Neural progenitor cell (in vitro differentiated cells): Measurements from ENCODE around the gene IL12B. TPM values are rescaled to one million over a fixed set of nuclear protein-coding genes. Genes with fewer than 3 reads are reported as not detected.

Experiments
- DNase-seq: peaks from one replicate; pipeline ENCODE4 v3.0.0-alpha.2; 2016; ENCODE audit warnings: low spot score
- H2AFZ ChIP-seq: fragments of 200-600 bp; sonication (generic); replicated peaks from 2 replicates; pipeline ENCODE4 v1.6.1; 2016; ENCODE audit warnings: antibody characterized with exemption
- H3F3A ChIP-seq: fragments of 200-600 bp; sonication (generic); 2 replicates; pipeline ENCODE4 v1.6.1; 2016; ENCODE audit warnings: antibody characterized with exemption, low read depth
- H3K27ac ChIP-seq: fragments of 200-600 bp; sonication (generic); 2 replicates; pipeline ENCODE4 v1.5.1; 2016; ENCODE audit warnings: mild to moderate bottlenecking
- H3K27me3 ChIP-seq: fragments of 200-600 bp; sonication (generic); 2 replicates; pipeline ENCODE4 v1.6.1; 2016; ENCODE audit warnings: mild to moderate bottlenecking, moderate library complexity
- H3K36me3 ChIP-seq: fragments of 200-600 bp; sonication (generic); 2 replicates; pipeline ENCODE4 v1.5.1; 2016
- H3K4me1 ChIP-seq: fragments of 200-600 bp; sonication (generic); 2 replicates; pipeline ENCODE4 v1.6.1; 2016; ENCODE audit warnings: mixed run types
- H3K4me2 ChIP-seq: fragments of 200-600 bp; sonication (generic); 2 replicates; pipeline ENCODE4 v1.6.1; 2016
- H3K4me3 ChIP-seq: fragments of 200-600 bp; sonication (generic); 2 replicates; pipeline ENCODE4 v1.5.1; 2016
- H3K79me2 ChIP-seq: fragments of 200-600 bp; sonication (generic); 2 replicates; pipeline ENCODE4 v1.6.1; 2016; ENCODE audit warnings: low read depth
- H3K9ac ChIP-seq: fragments of 200-600 bp; sonication (generic); 2 replicates; pipeline ENCODE4 v1.6.1; 2016
- H3K9me3 ChIP-seq: fragments of 200-600 bp; sonication (generic); 2 replicates; pipeline ENCODE4 v1.5.1; 2016; ENCODE audit warnings: low read depth
- H4K20me1 ChIP-seq: fragments of 200-600 bp; sonication (generic); 2 replicates; pipeline ENCODE4 v1.6.1; 2016; ENCODE audit warnings: low read depth
- H3K27ac Mint-ChIP-seq: 3 replicates; pipeline ENCODE4 v1.8.0; 2021; ENCODE audit warnings: mixed read lengths
- H3K27me3 Mint-ChIP-seq: 2 replicates; pipeline ENCODE4 v1.8.0; 2022; ENCODE audit warnings: low read depth, mild to moderate bottlenecking, inconsistent platforms, moderate library complexity, mixed read lengths; ENCODE audit not compliant: insufficient read depth
- H3K36me3 Mint-ChIP-seq: 3 replicates; pipeline ENCODE4 v1.8.0; 2021; ENCODE audit warnings: mixed read lengths
- H3K4me1 Mint-ChIP-seq: 3 replicates; pipeline ENCODE4 v1.8.0; 2021; ENCODE audit warnings: mixed read lengths
- H3K4me3 Mint-ChIP-seq: 3 replicates; pipeline ENCODE4 v1.8.0; 2021; ENCODE audit warnings: mild to moderate bottlenecking, moderate library complexity, mixed read lengths
- H3K9me3 Mint-ChIP-seq: 3 replicates; pipeline ENCODE4 v1.8.0; 2020; ENCODE audit warnings: mixed read lengths
- EZH2 ChIP-seq: fragments of 200-600 bp; sonication (generic); IDR thresholded peaks from 2 replicates; pipeline ENCODE4 v1.6.1; 2017; ENCODE audit warnings: antibody characterized with exemption, mild to moderate bottlenecking, moderate library complexity
- EZH2phosphoT487 ChIP-seq: fragments of 200-600 bp; sonication (generic); IDR thresholded peaks from 2 replicates; pipeline ENCODE4 v1.6.1; 2017; ENCODE audit warnings: antibody characterized with exemption
- total RNA-seq: library from RNA; depleted of rRNA; stranded (reverse); fragments of >200 nt; gene quantifications from 2 replicates; pipeline ENCODE4 v1.2.3, GENCODE V29; 2015; ENCODE audit warnings: low replicate concordance
- TF ChIP-seq, protein P1 (sequence below): fragments of 200-600 bp; sonication (generic); IDR thresholded peaks from 2 replicates; pipeline ENCODE4 v1.5.1; 2017; ENCODE audit warnings: antibody characterized with exemption, mild to moderate bottlenecking

IL12B gene
- total RNA-seq, 1 donor from 2014 or later = not detected

DNA sequence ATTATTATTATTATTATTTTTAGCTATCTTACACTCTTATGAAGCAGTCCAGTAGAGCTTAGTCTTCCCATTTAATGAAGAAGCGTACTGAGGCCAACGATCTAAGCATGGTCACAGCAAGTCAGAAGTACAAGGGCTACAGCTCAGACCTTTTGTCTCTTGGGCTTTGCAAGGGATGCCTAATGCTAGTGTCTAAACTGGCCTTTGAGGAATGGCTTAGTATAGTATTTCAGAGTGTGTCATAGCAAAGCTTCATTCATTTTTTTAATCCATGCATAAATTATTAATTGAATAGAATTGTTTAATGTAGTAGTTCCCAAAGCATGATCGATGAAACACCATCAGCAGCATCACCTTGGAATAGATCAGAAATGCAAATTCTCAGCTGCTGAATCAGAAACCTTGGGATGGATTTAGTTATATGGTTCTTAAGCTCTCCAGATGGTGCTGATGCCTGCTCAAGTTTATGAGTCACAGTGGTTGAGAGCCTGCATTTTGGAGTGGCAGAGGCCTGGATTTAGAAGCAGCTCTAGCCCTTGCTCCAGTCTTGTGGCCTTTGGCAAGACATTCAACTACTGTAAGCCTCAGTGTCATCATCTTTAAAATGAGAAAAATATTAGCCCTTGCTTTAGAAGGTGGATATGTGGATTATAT is 6.1 kb downstream of the IL12B start:
- H3K4me1 Mint-ChIP-seq = no peaks in the 10 kb centered on the region
- Histone ChIP-seq H3K27me3 (peaks cover 9% of the 10 kb centered on the region), H2AFZ (no peak overlapping the region), H3K4me1 (no peaks in the 10 kb centered on the region), H3K9ac (no peak overlapping the region), H3K4me2 (no peak overlapping the region), H3K79me2 (no peaks in the 10 kb centered on the region), H3K27ac (no peak overlapping the region), H3K36me3 (no peaks in the 10 kb centered on the region), H4K20me1 (no peaks in the 10 kb centered on the region), H3K4me3 (no peak overlapping the region), H3K9me3 (no peaks in the 10 kb centered on the region), H3F3A (no peaks in the 10 kb centered on the region)
- H3K9me3 Mint-ChIP-seq = no peaks in the 10 kb centered on the region
- H3K4me3 Mint-ChIP-seq = no peak overlapping the region
- no peak for DNase-seq
- no peaks in the 10 kb centered on the region for H3K36me3 Mint-ChIP-seq
- TF ChIP-seq EZH2phosphoT487 (no peak), EZH2 (no peak)
- TF ChIP-seq, protein P1, sequence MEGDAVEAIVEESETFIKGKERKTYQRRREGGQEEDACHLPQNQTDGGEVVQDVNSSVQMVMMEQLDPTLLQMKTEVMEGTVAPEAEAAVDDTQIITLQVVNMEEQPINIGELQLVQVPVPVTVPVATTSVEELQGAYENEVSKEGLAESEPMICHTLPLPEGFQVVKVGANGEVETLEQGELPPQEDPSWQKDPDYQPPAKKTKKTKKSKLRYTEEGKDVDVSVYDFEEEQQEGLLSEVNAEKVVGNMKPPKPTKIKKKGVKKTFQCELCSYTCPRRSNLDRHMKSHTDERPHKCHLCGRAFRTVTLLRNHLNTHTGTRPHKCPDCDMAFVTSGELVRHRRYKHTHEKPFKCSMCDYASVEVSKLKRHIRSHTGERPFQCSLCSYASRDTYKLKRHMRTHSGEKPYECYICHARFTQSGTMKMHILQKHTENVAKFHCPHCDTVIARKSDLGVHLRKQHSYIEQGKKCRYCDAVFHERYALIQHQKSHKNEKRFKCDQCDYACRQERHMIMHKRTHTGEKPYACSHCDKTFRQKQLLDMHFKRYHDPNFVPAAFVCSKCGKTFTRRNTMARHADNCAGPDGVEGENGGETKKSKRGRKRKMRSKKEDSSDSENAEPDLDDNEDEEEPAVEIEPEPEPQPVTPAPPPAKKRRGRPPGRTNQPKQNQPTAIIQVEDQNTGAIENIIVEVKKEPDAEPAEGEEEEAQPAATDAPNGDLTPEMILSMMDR = no peak
- no peaks in the 10 kb centered on the region for H3K27me3 Mint-ChIP-seq
- no peak overlapping the region for H3K27ac Mint-ChIP-seq

DNA sequence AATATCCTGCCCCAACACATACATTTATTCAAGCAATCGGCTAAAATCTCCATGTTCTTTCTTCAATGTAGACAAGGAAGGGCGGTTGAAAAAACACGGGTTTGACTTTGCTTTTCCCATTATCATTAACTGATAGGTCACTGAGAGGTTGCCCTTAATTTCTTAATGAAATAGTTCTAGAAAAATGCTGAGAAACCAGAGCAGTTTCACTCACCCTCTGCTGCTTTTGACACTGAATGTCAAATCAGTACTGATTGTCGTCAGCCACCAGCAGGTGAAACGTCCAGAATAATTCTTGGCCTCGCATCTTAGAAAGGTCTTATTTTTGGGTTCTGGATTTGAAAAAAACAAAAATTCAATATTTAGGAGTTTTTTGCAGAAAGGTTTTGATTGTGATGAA is 8.1 kb downstream of the IL12B start:
- TF ChIP-seq EZH2phosphoT487 = no peak
- TF ChIP-seq EZH2 = no peak
- TF ChIP-seq, protein P1 = no peak
- Mint-ChIP-seq H3K36me3 (no peaks in the 10 kb centered on the region), H3K4me1 (no peaks in the 10 kb centered on the region), H3K4me3 (no peak overlapping the region), H3K9me3 (no peaks in the 10 kb centered on the region), H3K27ac (no peak overlapping the region), H3K27me3 (peaks cover 2% of the 10 kb centered on the region)
- no peak for DNase-seq
- H3K9ac ChIP-seq = no peak overlapping the region
- H3K27ac ChIP-seq = no peak overlapping the region
- no peaks in the 10 kb centered on the region for H3K9me3 ChIP-seq
- no peak overlapping the region for H3K4me2 ChIP-seq
- no peaks in the 10 kb centered on the region for H3K79me2 ChIP-seq
- no peaks in the 10 kb centered on the region for H3K27me3 ChIP-seq
- no peak overlapping the region for H2AFZ ChIP-seq
- H4K20me1 ChIP-seq = no peaks in the 10 kb centered on the region
- no peaks in the 10 kb centered on the region for H3F3A ChIP-seq
- no peaks in the 10 kb centered on the region for H3K4me1 ChIP-seq
- no peak overlapping the region for H3K4me3 ChIP-seq
- no peaks in the 10 kb centered on the region for H3K36me3 ChIP-seq

DNA sequence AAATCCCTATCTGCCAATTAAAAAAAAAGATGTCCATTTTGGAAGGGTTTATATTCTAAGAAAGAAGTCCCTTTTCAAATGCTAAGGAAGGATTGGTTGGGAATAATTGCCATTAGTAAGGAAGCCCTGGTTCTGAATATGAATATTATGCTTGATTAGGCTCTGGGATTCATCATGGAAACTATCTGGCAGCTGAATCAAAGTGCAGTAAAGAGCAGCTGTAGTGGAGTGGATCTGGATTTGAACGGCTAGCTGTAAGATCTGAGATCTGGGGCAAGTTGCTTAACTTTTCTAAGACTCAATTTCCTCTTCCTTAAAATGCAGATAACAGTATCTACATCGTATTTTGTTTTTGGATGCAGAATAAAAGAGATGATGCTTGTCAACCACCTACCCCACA is 10.5 kb downstream of the IL12B start:
- no peak overlapping the region for H3K27ac ChIP-seq
- DNase-seq = no peak
- no peaks in the 10 kb centered on the region for H3K9me3 Mint-ChIP-seq
- H3K79me2 ChIP-seq = no peaks in the 10 kb centered on the region
- peaks cover 6% of the 10 kb centered on the region for H3K27me3 Mint-ChIP-seq
- no peak overlapping the region for H2AFZ ChIP-seq
- H4K20me1 ChIP-seq = no peaks in the 10 kb centered on the region
- H3F3A ChIP-seq = no peaks in the 10 kb centered on the region
- no peak overlapping the region for H3K4me3 ChIP-seq
- no peaks in the 10 kb centered on the region for H3K27me3 ChIP-seq
- no peaks in the 10 kb centered on the region for H3K4me1 Mint-ChIP-seq
- H3K27ac Mint-ChIP-seq = no peak overlapping the region
- no peaks in the 10 kb centered on the region for H3K4me1 ChIP-seq
- no peak overlapping the region for H3K4me3 Mint-ChIP-seq
- no peak overlapping the region for H3K9ac ChIP-seq
- no peaks in the 10 kb centered on the region for H3K36me3 ChIP-seq
- TF ChIP-seq EZH2phosphoT487 (no peak), EZH2 (no peak)
- TF ChIP-seq, protein P1 = no peak
- H3K4me2 ChIP-seq = no peak overlapping the region
- H3K36me3 Mint-ChIP-seq = no peaks in the 10 kb centered on the region
- H3K9me3 ChIP-seq = no peaks in the 10 kb centered on the region
